Measurements from ENCODE around the gene PGBD4. TPM values are rescaled to one million over a fixed set of nuclear protein-coding genes. Genes with fewer than 3 reads are reported as not detected.
"Not testable (repeated sequence)": the region's sequence is repeated elsewhere in the genome, so short reads cannot be mapped to it uniquely, and the experiment has no call there.

PGBD4 gene
- total RNA-seq, 1 donor from 2014 or later: 0.96 TPM

GRCh38 chr15:34111488-34111887 is 9.6 kb downstream of the PGBD4 start:
- DNase-seq (ENCODE audit: low spot score): no peak

GRCh38 chr15:34114215-34114614 is 12.3 kb downstream of the PGBD4 start:
- DNase-seq (ENCODE audit: low spot score): no peak

- DNase-seq (ENCODE audit: low spot score): no peak
These were observed 12.9 kb downstream of the PGBD4 start for GRCh38 chr15:34114739-34115138.

- DNase-seq (ENCODE audit: low spot score): no peak
These were observed 14.7 kb downstream of the PGBD4 start for GRCh38 chr15:34116620-34117019.

- DNase-seq (ENCODE audit: low spot score): no peak
These were observed 17.4 kb downstream of the PGBD4 start for GRCh38 chr15:34119291-34119690.

- not testable (repeated sequence) for DNase-seq (ENCODE audit: low spot score)
These were observed 18.5 kb downstream of the PGBD4 start for GRCh38 chr15:34120420-34120819.

- DNase-seq (ENCODE audit: low spot score): not testable (repeated sequence)
These were observed 19.9 kb downstream of the PGBD4 start for GRCh38 chr15:34121786-34122185.

GRCh38 chr15:34122771-34123183 is 20.9 kb downstream of the PGBD4 start:
- DNase-seq (ENCODE audit: low spot score): no peak

- no peak for DNase-seq (ENCODE audit: low spot score)
These were observed 22.8 kb downstream of the PGBD4 start for GRCh38 chr15:34124651-34125050.

- no peak for DNase-seq (ENCODE audit: low spot score)
These were observed 24.1 kb downstream of the PGBD4 start for GRCh38 chr15:34125945-34126344.

GRCh38 chr15:34126522-34126921 is 24.6 kb downstream of the PGBD4 start:
- DNase-seq (ENCODE audit: low spot score): no peak

GRCh38 chr15:34128898-34129297 is 27.0 kb downstream of the PGBD4 start:
- DNase-seq (ENCODE audit: low spot score): no peak

- DNase-seq (ENCODE audit: low spot score): no peak
These were observed 31.0 kb downstream of the PGBD4 start for GRCh38 chr15:34132881-34133280.

- DNase-seq (ENCODE audit: low spot score): no peak
These were observed 31.6 kb downstream of the PGBD4 start for GRCh38 chr15:34133511-34133910.

GRCh38 chr15:34147371-34148140 is 45.7 kb downstream of the PGBD4 start:
- DNase-seq (ENCODE audit: low spot score): no peak

GRCh38 chr15:34154725-34155204 is 52.9 kb downstream of the PGBD4 start:
- DNase-seq (ENCODE audit: low spot score): no peak

GRCh38 chr15:34155859-34156258 is 54.0 kb downstream of the PGBD4 start:
- DNase-seq (ENCODE audit: low spot score): no peak

Other genes starting within 250 kb of the PGBD4 start
- gene CHRM5, start 133.6 kb upstream of the PGBD4 start, total RNA-seq: not detected
- gene AVEN, start 62.9 kb upstream of the PGBD4 start, total RNA-seq: 21.2 TPM
- gene EMC7, start 221 bp upstream of the PGBD4 start, total RNA-seq: 69.0 TPM
- gene KATNBL1, start 108.0 kb downstream of the PGBD4 start, total RNA-seq: 48.5 TPM
- 76.6 TPM for gene EMC4, start 122.9 kb downstream of the PGBD4 start, total RNA-seq
- 22.8 TPM for gene SLC12A6, start 235.7 kb downstream of the PGBD4 start, total RNA-seq
- gene NOP10, start 241.1 kb downstream of the PGBD4 start, total RNA-seq: 157 TPM
- gene NUTM1, start 241.2 kb downstream of the PGBD4 start, total RNA-seq: not detected

All from mesenteric fat pad (tissue), 1 donor.